OCI-LY7 (cell line): ENCODE results near the gene PHF20.

Experiments used
- EZH2phosphoT487 ChIP-seq: fragments of 200-600 bp; sonication (generic); IDR thresholded peaks from 2 replicates; pipeline ENCODE4 v1.6.1; 2018; ENCODE audit warnings: low read depth, borderline replicate concordance, mild to moderate bottlenecking, mixed run types, antibody characterized with exemption, low read length, moderate library complexity, mixed read lengths
- TF ChIP-seq, protein P1 (sequence below): fragments of 200-600 bp; sonication (generic); conservative IDR thresholded peaks from 2 replicates; pipeline ENCODE4 v1.5.1; 2014; ENCODE audit warnings: mild to moderate bottlenecking, antibody characterized with exemption, low read length, moderate library complexity, mixed read lengths

DNA sequence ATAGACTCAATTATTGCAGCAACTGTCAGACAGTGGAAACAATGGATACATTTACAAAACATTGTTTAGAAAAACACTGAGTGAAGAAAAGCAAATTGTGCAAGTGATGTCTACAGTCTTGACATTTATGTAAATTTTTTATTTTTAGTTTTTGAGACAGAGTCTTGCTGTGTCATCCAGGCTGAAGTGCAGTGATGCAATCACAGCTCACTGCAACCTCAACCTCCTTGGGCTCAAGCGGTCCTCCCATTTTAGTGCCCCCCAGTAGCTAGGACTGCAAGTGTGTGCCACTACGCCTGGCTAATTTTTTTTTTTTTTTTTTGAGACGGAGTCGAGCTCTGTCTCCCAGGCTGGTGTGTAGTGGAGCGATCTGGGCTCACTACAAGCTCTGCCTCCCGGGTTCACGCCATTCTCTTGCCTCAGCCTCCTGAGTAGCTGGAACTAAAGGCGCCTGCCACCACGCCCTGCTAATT, 206.3 kb downstream of the PHF20 start:
- TF ChIP-seq, protein P1, sequence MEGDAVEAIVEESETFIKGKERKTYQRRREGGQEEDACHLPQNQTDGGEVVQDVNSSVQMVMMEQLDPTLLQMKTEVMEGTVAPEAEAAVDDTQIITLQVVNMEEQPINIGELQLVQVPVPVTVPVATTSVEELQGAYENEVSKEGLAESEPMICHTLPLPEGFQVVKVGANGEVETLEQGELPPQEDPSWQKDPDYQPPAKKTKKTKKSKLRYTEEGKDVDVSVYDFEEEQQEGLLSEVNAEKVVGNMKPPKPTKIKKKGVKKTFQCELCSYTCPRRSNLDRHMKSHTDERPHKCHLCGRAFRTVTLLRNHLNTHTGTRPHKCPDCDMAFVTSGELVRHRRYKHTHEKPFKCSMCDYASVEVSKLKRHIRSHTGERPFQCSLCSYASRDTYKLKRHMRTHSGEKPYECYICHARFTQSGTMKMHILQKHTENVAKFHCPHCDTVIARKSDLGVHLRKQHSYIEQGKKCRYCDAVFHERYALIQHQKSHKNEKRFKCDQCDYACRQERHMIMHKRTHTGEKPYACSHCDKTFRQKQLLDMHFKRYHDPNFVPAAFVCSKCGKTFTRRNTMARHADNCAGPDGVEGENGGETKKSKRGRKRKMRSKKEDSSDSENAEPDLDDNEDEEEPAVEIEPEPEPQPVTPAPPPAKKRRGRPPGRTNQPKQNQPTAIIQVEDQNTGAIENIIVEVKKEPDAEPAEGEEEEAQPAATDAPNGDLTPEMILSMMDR: no peak
- no peak for TF ChIP-seq EZH2phosphoT487
